ENCODE results near the gene CLIP3.

CLIP3 gene

GRCh38 chr19:35973487-35973886 lies 59.2 kb downstream of the CLIP3 start:
- no peaks in the 10 kb centered on the region for H3K36me3 ChIP-seq (ENCODE audit: control insufficient read depth, insufficient read depth, low read length)
- no peak overlapping the region for H3K4me3 ChIP-seq (ENCODE audit: low read depth, low read length)
- no peaks in the 10 kb centered on the region for H3K9me3 ChIP-seq (ENCODE audit: control insufficient read depth, insufficient read depth, low read depth, low read length)
- no peaks in the 10 kb centered on the region for H3K4me1 ChIP-seq (ENCODE audit: control insufficient read depth, insufficient read depth, low read length)
- H3K27ac ChIP-seq (ENCODE audit: low read depth, low read length), result no peak overlapping the region
- H3K9ac ChIP-seq (ENCODE audit: low read length), result no peak overlapping the region
- peaks cover 5% of the 10 kb centered on the region; the same call in 1 of the 2 replicates for H3K27me3 ChIP-seq (ENCODE audit: control insufficient read depth, insufficient read depth, low read length)

GRCh38 chr19:35966771-35967170 lies 65.9 kb downstream of the CLIP3 start:
- Histone ChIP-seq H3K9me3 (ENCODE audit: control insufficient read depth, insufficient read depth, low read depth, low read length) (no peaks in the 10 kb centered on the region), H3K4me1 (ENCODE audit: control insufficient read depth, insufficient read depth, low read length) (no peaks in the 10 kb centered on the region), H3K4me3 (ENCODE audit: low read depth, low read length) (no peak overlapping the region), H3K27me3 (ENCODE audit: control insufficient read depth, insufficient read depth, low read length) (peaks cover 6% of the 10 kb centered on the region; the same call in 1 of the 2 replicates), H3K36me3 (ENCODE audit: control insufficient read depth, insufficient read depth, low read length) (no peaks in the 10 kb centered on the region), H3K9ac (ENCODE audit: low read length) (no peak overlapping the region), H3K27ac (ENCODE audit: low read depth, low read length) (no peak overlapping the region)
